H1 (cell line): ENCODE measurements around the gene ANKRD2. TPM values are rescaled to one million over a fixed set of nuclear protein-coding genes. Genes with fewer than 3 reads are reported as not detected.

ENCODE experiments used
- BCL11A ChIP-seq, 2 experiments: IDR thresholded peaks; one replicate each; pipeline ENCODE4 v1.6.1; 2011; ENCODE audit warnings: low read depth in 2 of 2, low read length in 2 of 2, mild to moderate bottlenecking in 2 of 2
- CBX5 ChIP-seq: fragments of 300-800, 300-1000 bp; sonication (generic); IDR thresholded peaks from 2 replicates; pipeline ENCODE4 v1.7.1; 2016; ENCODE audit warnings: antibody characterized with exemption, low read length, low read depth
- FOSL1 ChIP-seq: IDR thresholded peaks from 2 replicates; pipeline ENCODE4 v1.6.1; 2011; ENCODE audit warnings: mild to moderate bottlenecking, low read depth, low read length, moderate library complexity; ENCODE audit not compliant: insufficient read depth
- HDAC6 ChIP-seq: IDR thresholded peaks from one replicate; pipeline ENCODE4 v1.7.1; 2012; ENCODE audit warnings: low read depth, mild to moderate bottlenecking, inconsistent platforms, low read length, moderate library complexity
- NANOG ChIP-seq: IDR thresholded peaks from 2 replicates; pipeline ENCODE4 v1.6.1; 2011; ENCODE audit warnings: low read length, low read depth, mild to moderate bottlenecking, inconsistent platforms; ENCODE audit not compliant: insufficient read depth, poor library complexity, severe bottlenecking
- SUZ12 ChIP-seq: fragments of 200-600 bp; sonication (generic); IDR thresholded peaks from 2 replicates; pipeline ENCODE4 v1.6.1; 2012; ENCODE audit warnings: mild to moderate bottlenecking, inconsistent platforms, low read length, moderate library complexity, mixed read lengths
- ZNF274 ChIP-seq: IDR thresholded peaks from 2 replicates; pipeline ENCODE4 v1.7.0; 2012; ENCODE audit warnings: low read length, borderline replicate concordance; ENCODE audit errors: extremely low read depth
- polyA plus RNA-seq, 7 experiments: library from polyadenylated mRNA; depleted of rRNA in 3 of 7; stranded (reverse) in 5 of 7; unstranded in 2 of 7; fragments of >200 nt in 5 of 7; fragments of 200-250 nt in 2 of 7; gene quantifications; 1 replicate in 5 of 7; 2 replicates in 1 of 7; 4 replicates in 1 of 7; pipeline versions ENCODE4 v1.2.1 to v1.2.3, GENCODE V29; 2011 to 2013; ENCODE audit warnings: missing spikeins in 2 of 7, mixed read lengths in 2 of 7
- total RNA-seq: library from RNA; stranded (reverse); fragmentation: NEBNext Ultra II Directional; extraction: Animal tissue kit (Norgen Biotek cat#: 25700); gene quantifications from 2 replicates; pipeline ENCODE4 v1.2.1, GENCODE V29; 2021

Gene ANKRD2
- total and polyA plus RNA-seq, 2 of the 8 experiments (the other 6 are each of a cell fraction or from before 2014, with no cell fraction given): not detected

- TF ChIP-seq NANOG (no peak), CBX5 (no peak), SUZ12 (no peak), BCL11A (IDR thresholded peaks at IDR 0.05; ENCODE audit: low read depth in 2 of 2, low read length in 2 of 2) (no peak), HDAC6 (no peak), FOSL1 (no peak), ZNF274 (no peak)
Measured at GRCh38 chr10:97548828-97549455, 23.6 kb upstream of the ANKRD2 start (continued).
